Breast epithelium (tissue), 3 donors: ENCODE results near the gene SLC39A11.
"Not testable (repeated sequence)": the region's sequence is repeated elsewhere in the genome, so short reads cannot be mapped to it uniquely, and the experiment has no call there.

Source experiments
- POLR2A ChIP-seq: fragments of 450-650 bp; IDR thresholded peaks from one replicate; pipeline ENCODE4 v1.6.1; 2016; ENCODE audit warnings: antibody characterized with exemption, mild to moderate bottlenecking, moderate library complexity
- POLR2AphosphoS5 ChIP-seq, 3 donors: sonication (generic); formaldehyde crosslinking; IDR thresholded peaks; one replicate each; pipeline ENCODE4 v1.6.1; 2017; ENCODE audit warnings: antibody characterized with exemption in 3 of 3
- TF ChIP-seq, protein P1 (sequence below), 3 donors: fragments of 450-650 bp; IDR thresholded peaks; one replicate each; pipeline ENCODE4 v1.5.1; 2016 to 2017; ENCODE audit warnings: antibody characterized with exemption in 3 of 3, mild to moderate bottlenecking in 3 of 3, moderate library complexity in 3 of 3

DNA sequence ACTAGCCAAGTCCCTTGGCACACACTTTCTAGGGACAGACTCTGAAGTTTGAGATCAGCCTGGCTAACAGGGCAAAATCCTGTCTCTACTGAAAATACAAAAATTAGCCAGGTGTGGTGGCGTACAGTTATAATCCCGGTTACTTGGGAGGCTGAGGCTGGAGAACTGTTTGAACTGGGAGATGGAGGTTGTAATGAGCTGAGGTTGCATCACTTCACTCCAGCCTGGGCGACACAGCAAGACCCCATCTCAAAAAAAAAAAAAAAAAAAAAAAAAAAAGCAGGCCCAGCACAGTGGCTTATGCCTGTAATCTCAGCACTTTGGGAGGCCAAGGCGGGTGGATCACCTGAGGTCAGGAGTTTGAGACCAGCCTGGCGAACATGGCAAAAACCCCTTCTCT, 310.1 kb downstream of the SLC39A11 start:
- TF ChIP-seq POLR2AphosphoS5 (IDR thresholded peaks at IDR 0.05); POLR2A: not testable (repeated sequence)
- TF ChIP-seq, protein P1, sequence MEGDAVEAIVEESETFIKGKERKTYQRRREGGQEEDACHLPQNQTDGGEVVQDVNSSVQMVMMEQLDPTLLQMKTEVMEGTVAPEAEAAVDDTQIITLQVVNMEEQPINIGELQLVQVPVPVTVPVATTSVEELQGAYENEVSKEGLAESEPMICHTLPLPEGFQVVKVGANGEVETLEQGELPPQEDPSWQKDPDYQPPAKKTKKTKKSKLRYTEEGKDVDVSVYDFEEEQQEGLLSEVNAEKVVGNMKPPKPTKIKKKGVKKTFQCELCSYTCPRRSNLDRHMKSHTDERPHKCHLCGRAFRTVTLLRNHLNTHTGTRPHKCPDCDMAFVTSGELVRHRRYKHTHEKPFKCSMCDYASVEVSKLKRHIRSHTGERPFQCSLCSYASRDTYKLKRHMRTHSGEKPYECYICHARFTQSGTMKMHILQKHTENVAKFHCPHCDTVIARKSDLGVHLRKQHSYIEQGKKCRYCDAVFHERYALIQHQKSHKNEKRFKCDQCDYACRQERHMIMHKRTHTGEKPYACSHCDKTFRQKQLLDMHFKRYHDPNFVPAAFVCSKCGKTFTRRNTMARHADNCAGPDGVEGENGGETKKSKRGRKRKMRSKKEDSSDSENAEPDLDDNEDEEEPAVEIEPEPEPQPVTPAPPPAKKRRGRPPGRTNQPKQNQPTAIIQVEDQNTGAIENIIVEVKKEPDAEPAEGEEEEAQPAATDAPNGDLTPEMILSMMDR (IDR thresholded peaks at IDR 0.05) = not testable (repeated sequence)
